Measurements from ENCODE around the gene MEIS2.
A peak's percentile ranks its signal among the peaks of the same experiment; 100 is the strongest.

The MEIS2 gene

GRCh38 chr15:37041042-37041441 lies 59.3 kb downstream of the MEIS2 start:
- DNase-seq (ENCODE audit: low spot score): no peak

DNA sequence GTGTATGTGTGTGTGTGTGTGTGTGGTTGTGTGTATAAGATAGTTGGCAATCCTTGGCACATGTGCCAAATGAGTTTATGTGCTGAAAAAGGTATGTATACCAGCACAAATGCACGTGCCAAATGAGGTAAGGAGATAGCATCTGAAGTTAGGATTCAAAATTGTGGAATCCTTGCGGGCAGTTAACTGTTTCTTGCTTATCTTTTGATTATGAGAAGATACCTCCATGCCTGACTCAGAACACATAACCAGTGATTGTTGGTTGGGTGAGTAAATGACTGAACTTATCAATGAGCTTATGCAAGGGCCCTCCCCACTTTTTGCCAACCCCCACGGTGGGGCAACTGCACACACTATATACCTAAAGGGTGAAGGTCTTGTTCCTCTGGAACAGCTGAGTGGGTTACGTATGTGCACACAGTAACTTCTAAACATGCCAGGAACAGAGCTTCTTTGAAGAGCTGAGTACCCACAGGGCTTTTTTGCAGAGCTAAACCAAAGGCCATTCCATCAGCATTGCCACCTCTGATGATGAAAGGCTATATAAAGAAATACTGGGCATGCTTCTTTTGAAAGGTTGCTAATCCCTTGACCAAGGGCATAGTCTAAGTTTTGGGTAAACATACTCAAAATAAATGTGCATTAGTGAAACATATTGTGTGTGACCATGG lies 60.1 kb downstream of the MEIS2 start:
- DNase-seq (ENCODE audit: low spot score): no peak

DNA sequence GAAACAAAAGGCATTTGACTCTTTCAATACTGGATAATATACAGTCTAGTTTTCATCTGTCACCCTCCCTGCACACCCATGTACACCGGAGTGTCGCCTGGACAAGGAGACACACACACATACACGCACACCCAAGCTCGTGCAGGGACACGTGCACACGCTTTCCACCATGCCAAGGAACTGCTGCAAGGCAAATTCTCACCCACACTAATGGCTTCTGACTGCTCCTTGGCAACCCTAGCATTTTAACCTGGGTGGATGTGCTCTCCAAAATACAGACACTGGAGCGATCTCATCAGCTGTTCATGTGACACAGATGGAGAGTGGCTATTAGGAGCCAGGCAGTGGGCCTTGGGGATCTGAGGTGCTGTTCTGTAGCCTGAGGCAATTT lies 61.6 kb downstream of the MEIS2 start:
- DNase-seq (ENCODE audit: low spot score): no peak

GRCh38 chr15:37037850-37038715 lies 62.3 kb downstream of the MEIS2 start:
- DNase-seq (ENCODE audit: low spot score): no peak

DNA sequence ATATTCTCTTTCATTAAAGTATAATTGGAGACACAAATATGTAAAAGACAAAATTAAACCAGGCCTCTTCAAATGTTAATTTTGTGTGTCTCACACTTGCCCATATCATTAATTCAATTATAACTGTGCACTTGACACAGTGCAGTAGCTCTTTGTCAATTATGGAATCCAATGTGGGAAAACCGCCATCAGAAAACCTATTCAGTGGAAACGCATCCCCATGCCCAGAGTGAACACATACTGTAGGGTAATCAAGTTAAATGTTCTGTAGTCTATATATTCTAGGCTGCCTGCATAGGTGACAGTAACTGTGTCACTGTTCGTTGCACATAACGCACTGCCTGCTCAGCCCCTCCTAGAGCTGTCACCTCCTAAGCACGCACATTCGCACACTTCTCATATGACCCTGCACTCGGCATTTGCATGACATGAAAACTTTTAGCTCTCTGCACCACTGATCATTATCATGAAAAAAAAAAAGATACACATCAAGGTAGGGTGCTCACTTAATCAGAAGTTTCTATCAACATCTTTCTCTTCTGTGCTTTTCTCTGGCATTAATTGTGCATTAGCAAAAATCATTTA lies 63.2 kb downstream of the MEIS2 start:
- DNase-seq (ENCODE audit: low spot score): no peak

- DNase-seq (ENCODE audit: low spot score): peak; percentile 53
Measured at GRCh38 chr15:37034835-37035748, 65.3 kb downstream of the MEIS2 start.

DNA sequence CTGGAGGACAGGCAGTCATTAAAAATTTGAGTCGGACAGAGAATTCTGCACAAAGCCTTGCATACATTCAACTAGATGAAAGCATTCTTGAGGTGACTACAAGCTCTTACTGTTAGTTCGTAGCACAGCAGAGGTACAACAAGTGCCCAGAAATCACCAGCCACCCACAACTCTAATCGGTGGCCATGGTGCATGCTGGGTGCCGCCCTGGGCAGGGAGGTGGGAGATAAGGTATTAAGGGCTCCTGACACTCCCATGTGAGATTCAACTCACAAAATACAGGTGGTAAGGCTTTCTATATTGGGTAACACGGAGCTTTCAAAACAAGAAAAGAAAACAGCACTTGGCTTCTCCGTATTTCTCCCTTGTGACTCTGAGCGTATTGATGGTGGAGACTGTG lies 66.0 kb downstream of the MEIS2 start:
- DNase-seq (ENCODE audit: low spot score): no peak

GRCh38 chr15:37032091-37032775 lies 68.1 kb downstream of the MEIS2 start:
- no peak for DNase-seq (ENCODE audit: low spot score)

DNA sequence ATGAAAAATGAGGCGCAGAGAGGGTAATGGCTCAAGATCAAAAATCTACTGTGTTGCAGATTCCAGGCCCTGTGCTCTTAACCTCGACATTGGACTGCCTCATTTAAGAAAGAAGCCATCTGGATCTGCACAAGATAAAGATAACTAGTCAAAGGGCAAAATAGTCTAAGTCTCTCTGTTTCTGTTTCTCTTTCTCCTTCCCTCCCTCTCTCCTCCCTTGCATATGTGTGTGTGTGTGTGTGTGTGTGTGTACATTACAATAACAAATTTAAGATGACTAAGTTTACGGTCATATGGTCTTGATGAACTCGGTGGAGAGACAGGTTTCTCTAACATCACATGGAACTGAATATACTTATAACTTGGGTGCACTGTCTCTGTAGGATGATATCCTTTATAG lies 69.2 kb downstream of the MEIS2 start:
- no peak for DNase-seq (ENCODE audit: low spot score)

DNA sequence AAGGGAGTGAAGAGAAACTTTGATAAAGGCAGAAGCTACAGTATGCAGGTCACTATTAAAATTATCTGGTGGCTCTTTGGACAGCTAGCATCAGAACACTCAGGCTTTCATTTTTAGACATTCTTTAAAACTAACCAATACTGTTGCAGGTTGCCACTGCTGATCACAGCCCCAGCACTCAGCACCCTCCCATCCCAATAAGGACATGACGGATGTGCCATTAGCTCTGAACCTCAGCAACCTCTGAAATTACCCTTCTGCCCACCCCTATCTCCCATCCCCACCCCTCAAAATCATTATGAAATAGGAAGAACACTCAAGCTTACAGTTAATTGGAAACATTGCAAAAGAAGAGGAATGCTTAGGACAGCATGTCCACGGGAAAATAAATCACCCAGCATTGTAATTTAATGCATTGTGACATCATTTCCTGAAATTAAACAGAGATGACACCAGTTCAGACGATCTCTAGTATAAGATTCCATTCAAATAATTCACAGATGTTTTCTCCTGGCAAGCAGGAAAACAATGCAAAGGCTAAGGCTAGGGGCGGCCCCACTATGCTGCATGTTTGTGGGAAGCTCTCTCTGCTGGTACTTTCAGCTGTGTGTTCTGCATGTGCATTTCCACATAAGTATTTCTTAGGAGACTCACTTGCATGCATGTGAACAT lies 71.6 kb downstream of the MEIS2 start:
- DNase-seq (ENCODE audit: low spot score): no peak

GRCh38 chr15:37020852-37021251 lies 79.5 kb downstream of the MEIS2 start:
- DNase-seq (ENCODE audit: low spot score): no peak

GRCh38 chr15:37019479-37020433 lies 80.6 kb downstream of the MEIS2 start:
- DNase-seq (ENCODE audit: low spot score): no peak

GRCh38 chr15:37017031-37017625 lies 83.2 kb downstream of the MEIS2 start:
- DNase-seq (ENCODE audit: low spot score): no peak

DNA sequence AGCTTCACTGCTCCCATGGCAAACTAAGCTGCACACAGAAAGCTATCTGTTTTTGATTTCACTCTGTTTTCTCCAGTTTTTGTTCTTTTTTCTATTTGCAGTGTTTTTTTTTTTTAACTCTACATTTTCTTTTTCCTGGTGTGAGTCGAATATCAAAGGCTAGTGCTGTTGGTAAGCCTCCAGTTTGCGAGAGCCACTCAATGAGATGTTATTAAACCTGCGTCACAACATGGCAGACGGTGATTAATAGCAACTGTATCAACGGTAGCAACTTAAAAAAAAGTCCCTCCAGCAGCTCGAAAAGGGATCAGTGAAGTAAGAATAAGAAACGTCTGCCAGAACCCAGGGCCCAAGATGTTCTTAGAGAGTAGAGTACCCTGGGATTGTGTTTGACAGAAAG lies 84.1 kb downstream of the MEIS2 start:
- DNase-seq (ENCODE audit: low spot score): no peak

- peak; percentile 2 for DNase-seq (ENCODE audit: low spot score)
Measured at GRCh38 chr15:37015451-37015850, 84.9 kb downstream of the MEIS2 start.

DNA sequence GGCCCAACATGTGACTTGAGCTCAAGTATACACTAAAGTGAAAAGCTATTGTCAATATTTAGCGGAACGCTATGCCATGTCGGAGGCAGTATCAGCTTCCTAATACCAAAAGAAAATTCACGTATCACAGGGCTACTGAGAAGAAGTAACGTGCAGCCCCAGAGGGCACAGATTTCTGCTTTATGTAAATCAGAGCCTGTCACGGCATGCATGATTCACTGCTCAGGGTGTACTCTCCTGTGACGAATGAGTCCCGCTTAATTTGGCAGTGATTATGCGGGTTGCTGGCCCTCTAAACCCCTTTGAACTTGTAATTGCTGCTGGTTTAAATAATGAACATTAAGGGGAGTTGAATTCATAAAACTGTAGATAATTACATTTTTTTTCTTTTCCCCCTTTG lies 85.3 kb downstream of the MEIS2 start:
- DNase-seq (ENCODE audit: low spot score): peak; percentile 62

DNA sequence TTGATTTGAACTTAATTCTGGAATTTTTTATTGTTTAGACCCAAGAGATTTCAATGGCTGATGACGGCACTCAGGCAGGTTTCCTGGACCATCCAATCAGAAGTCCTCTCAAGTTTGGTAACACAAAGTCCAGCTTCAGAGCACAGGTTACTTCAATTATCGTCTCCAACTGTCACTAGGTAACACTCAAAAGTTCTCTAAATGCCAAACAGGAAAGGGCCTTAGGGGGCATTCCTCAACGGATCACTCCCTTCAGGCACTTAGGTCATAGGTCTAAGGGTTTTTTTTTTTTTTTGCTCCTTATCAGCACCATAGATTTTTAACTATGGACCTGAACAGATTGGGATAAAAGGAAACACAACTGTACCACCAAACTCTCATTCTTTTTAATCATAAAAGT lies 85.8 kb downstream of the MEIS2 start:
- peak; percentile 2 for DNase-seq (ENCODE audit: low spot score)

DNA sequence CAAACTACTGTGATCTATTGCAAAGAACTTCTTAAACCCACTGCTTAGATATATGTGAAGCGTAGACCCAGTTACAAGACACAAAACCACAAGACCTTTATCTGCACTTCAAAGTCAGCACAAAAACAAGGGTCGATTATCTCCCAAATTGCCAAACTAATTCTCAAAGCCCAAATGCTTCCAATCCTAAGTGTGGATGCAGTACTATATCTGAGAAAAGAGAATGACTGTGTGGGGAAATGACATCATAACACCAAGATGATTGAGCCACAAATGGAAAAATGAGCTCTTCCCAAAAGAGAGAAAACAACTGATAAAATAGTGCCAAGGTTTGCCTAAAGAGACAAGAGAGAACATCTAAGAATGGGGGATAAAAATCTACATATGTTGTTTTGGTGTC lies 86.2 kb downstream of the MEIS2 start:
- no peak for DNase-seq (ENCODE audit: low spot score)

GRCh38 chr15:37010595-37010994 lies 89.8 kb downstream of the MEIS2 start:
- DNase-seq (ENCODE audit: low spot score): no peak
